Neuronal stem cell (in vitro differentiated cells): ENCODE results near the gene TF.

ENCODE experiments used
- DNase-seq: peaks from one replicate; pipeline ENCODE4 v3.0.0-alpha.2; 2013; ENCODE audit warnings: low spot score
- H2AFZ ChIP-seq: one replicate; pipeline ENCODE4 v1.6.1; 2013; ENCODE audit warnings: mild to moderate bottlenecking, low read length, inconsistent platforms
- H2AK5ac ChIP-seq: 2 replicates; pipeline ENCODE4 v1.6.1; 2013; ENCODE audit warnings: low read depth, mild to moderate bottlenecking, inconsistent platforms, low read length, moderate library complexity, mixed read lengths
- H2BK120ac ChIP-seq: 2 replicates; pipeline ENCODE4 v1.6.1; 2013; ENCODE audit warnings: low read depth, mild to moderate bottlenecking, inconsistent platforms, low read length, moderate library complexity, mixed read lengths
- H2BK12ac ChIP-seq: one replicate; pipeline ENCODE4 v1.6.1; 2013; ENCODE audit warnings: low read length, inconsistent platforms
- H2BK15ac ChIP-seq: 2 replicates; pipeline ENCODE4 v1.6.1; 2013; ENCODE audit warnings: mild to moderate bottlenecking, low read length, inconsistent platforms, mixed read lengths
- H2BK5ac ChIP-seq: one replicate; pipeline ENCODE4 v1.6.1; 2013; ENCODE audit warnings: inconsistent platforms, mild to moderate bottlenecking, low read length, moderate library complexity
- H3K14ac ChIP-seq: one replicate; pipeline ENCODE4 v1.6.1; 2013; ENCODE audit warnings: low read length, inconsistent platforms
- H3K18ac ChIP-seq: 2 replicates; pipeline ENCODE4 v1.6.1; 2013; ENCODE audit warnings: low read length, inconsistent platforms
- H3K23ac ChIP-seq: 2 replicates; pipeline ENCODE4 v1.6.1; 2013; ENCODE audit warnings: low read depth, mild to moderate bottlenecking, mixed read lengths, low read length, inconsistent platforms; ENCODE audit not compliant: poor library complexity
- H3K27ac ChIP-seq: replicated peaks from 3 replicates; pipeline ENCODE4 v1.5.1; 2013; ENCODE audit warnings: low read length, inconsistent platforms
- H3K27me3 ChIP-seq, 3 experiments: 2 replicates each; pipeline ENCODE4 v1.6.1; 2013; ENCODE audit warnings: low read length in 3 of 3, mild to moderate bottlenecking in 2 of 3, inconsistent platforms in 1 of 3, low read depth in 1 of 3, mixed read lengths in 1 of 3, moderate library complexity in 1 of 3; ENCODE audit not compliant: control insufficient read depth in 3 of 3, insufficient read depth in 3 of 3
- H3K36me3 ChIP-seq, 2 donors: replicated peaks in 1 of 2; 2 replicates each; pipeline ENCODE4 v1.6.1; 2013; ENCODE audit warnings: low read length in 2 of 2; ENCODE audit not compliant: control insufficient read depth in 2 of 2, insufficient read depth in 2 of 2
- H3K4ac ChIP-seq: 2 replicates; pipeline ENCODE4 v1.6.1; 2013; ENCODE audit warnings: inconsistent platforms, mild to moderate bottlenecking, low read length, moderate library complexity
- H3K4me1 ChIP-seq, 2 donors: 1 replicate in 1 of 2; 2 replicates in 1 of 2; pipeline ENCODE4 v1.6.1; 2013; ENCODE audit warnings: low read length in 2 of 2, low read depth in 1 of 2; ENCODE audit not compliant: control insufficient read depth in 2 of 2, insufficient read depth in 1 of 2
- H3K4me2 ChIP-seq: one replicate; pipeline ENCODE4 v1.6.1; 2013; ENCODE audit warnings: mild to moderate bottlenecking, low read length, inconsistent platforms; ENCODE audit not compliant: insufficient read depth, poor library complexity, severe bottlenecking
- H3K4me3 ChIP-seq, 2 donors: 2 replicates each; pipeline ENCODE4 v1.5.1; 2013; ENCODE audit warnings: low read length in 2 of 2, mild to moderate bottlenecking in 2 of 2, inconsistent platforms in 1 of 2, moderate library complexity in 1 of 2
- H3K79me1 ChIP-seq: one replicate; pipeline ENCODE4 v1.6.1; 2013; ENCODE audit warnings: low read depth, mild to moderate bottlenecking, inconsistent platforms, low read length, moderate library complexity
- H3K9ac ChIP-seq: one replicate; pipeline ENCODE4 v1.6.1; 2013; ENCODE audit warnings: mild to moderate bottlenecking, low read depth, low read length, inconsistent platforms; ENCODE audit not compliant: poor library complexity
- H3K9me3 ChIP-seq, 2 donors: replicated peaks in 1 of 2; 2 replicates each; pipeline versions ENCODE3 to v1.6.1; 2013; ENCODE audit warnings: low read length in 2 of 2, mild to moderate bottlenecking in 2 of 2, inconsistent platforms in 1 of 2, low read depth in 1 of 2, mixed read lengths in 1 of 2, moderate library complexity in 1 of 2; ENCODE audit not compliant: control insufficient read depth in 2 of 2, insufficient read depth in 1 of 2
- H4K8ac ChIP-seq: one replicate; pipeline ENCODE4 v1.6.1; 2013; ENCODE audit warnings: low read depth, mild to moderate bottlenecking, inconsistent platforms, low read length, moderate library complexity
- H4K91ac ChIP-seq: one replicate; pipeline ENCODE4 v1.6.1; 2013; ENCODE audit warnings: low read length, low read depth, mild to moderate bottlenecking, inconsistent platforms; ENCODE audit not compliant: poor library complexity
- WGBS, 2 donors: extraction: QIAGEN DNeasy Blood & Tissue Kit; methylation state at CpG; one replicate each; pipeline ENCODE4 v1.1.7; 2013; ENCODE audit warnings: missing lambda C conversion rate in 2 of 2, mixed read lengths in 1 of 2; ENCODE audit not compliant: insufficient read length in 2 of 2, insufficient replicate concordance in 1 of 2; ENCODE audit errors: extremely low coverage in 2 of 2; 5-methylcytosine and 5-hydroxymethylcytosine counted together

The TF gene

DNA sequence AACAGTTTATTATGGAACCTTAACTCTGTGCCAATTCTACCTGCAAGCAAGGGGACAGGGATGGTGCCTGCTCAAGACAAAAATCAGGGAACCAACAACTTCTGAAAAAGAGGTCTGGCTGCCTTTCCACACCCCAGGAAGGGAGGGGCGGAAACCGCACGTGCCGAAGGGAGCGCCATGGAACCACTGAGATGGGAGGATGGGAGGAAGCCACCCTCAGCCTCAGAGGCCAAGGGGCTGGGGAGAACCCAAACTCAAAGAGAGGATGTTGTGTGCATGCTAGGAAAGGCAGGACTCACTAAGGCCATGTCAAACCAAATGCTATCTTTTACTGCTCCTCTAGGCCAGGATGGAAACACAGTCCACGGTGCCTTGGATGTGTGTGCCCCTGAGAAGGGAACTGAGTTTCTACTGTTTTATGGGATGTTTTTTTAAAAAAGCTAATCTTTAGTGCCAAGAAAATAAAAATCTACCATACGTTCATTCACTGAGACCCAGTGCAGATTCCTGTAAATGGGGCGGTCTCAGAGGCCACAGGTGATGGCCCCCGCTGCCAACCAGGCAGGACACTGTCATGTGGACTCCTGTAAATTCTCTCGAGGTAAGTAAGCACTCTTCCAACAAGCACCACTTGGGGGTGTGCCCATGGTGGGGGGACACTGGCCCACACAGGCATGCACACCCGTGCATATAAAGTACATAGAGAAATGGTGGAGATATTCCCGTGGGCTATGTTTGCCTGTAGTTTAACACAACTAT, 80.0 kb downstream of the TF start:
- Histone ChIP-seq H3K9ac (no peak overlapping the region), H3K27me3 (peaks cover 0 to 11% (median 0%) of the 10 kb centered on the region in 3 experiments), H3K4me1 (peaks cover 0 to 5% of the 10 kb centered on the region in 2 donors), H2BK15ac (no peak overlapping the region), H3K4ac (no peak overlapping the region), H3K4me3 (peak overlapping the region in 1 of 2 donors; percentile 16), H3K14ac (no peak overlapping the region), H3K27ac (no peak overlapping the region), H3K9me3 (no peaks in the 10 kb centered on the region), H3K4me2 (no peak overlapping the region), H2BK12ac (no peak overlapping the region), H3K18ac (no peak overlapping the region), H4K8ac (no peak overlapping the region), H3K23ac (no peak overlapping the region), H3K36me3 (peaks cover 13 to 24% of the 10 kb centered on the region in 2 donors), H4K91ac (no peak overlapping the region), H2AK5ac (no peak overlapping the region), H3K79me1 (no peaks in the 10 kb centered on the region), H2BK120ac (no peak overlapping the region), H2AFZ (no peak overlapping the region), H2BK5ac (no peak overlapping the region)
- no peak for DNase-seq
- no CpG with 5 or more reads among the region's 12 CpGs for WGBS, 2 donors

DNA sequence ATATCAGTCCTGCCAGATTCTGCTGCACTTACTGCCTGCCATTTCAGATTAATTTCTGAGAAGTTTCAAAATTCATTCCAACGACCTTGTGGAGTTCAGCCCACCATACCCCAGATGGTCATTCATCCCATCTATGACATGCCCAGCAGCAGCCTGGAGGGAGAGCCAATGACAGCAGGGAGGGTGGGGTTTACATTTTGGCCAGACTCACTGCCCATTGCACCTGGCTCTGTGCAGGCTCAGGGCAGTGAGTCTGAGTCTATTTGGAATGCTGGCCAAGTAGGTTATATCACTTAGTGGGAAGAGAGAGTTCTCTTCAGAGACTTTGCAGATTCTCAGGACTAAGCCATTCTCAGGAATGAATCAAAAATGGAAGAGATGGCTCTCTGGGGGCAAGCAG, 80.9 kb downstream of the TF start:
- peaks cover 0 to 15% (median 0%) of the 10 kb centered on the region in 3 experiments for H3K27me3 ChIP-seq
- no peak overlapping the region for H3K18ac ChIP-seq
- H3K4me1 ChIP-seq: no peaks in the 10 kb centered on the region
- H2BK5ac ChIP-seq: no peak overlapping the region
- no peaks in the 10 kb centered on the region for H3K9me3 ChIP-seq
- no peak overlapping the region for H3K23ac ChIP-seq
- no peak overlapping the region for H2BK12ac ChIP-seq
- H2AK5ac ChIP-seq: no peak overlapping the region
- WGBS, 2 donors: no CpG with 5 or more reads among the region's 1 CpG
- H3K14ac ChIP-seq: no peak overlapping the region
- peaks cover 14 to 16% of the 10 kb centered on the region in 2 donors for H3K36me3 ChIP-seq
- no peak overlapping the region for H4K91ac ChIP-seq
- H3K4ac ChIP-seq: no peak overlapping the region
- no peak overlapping the region for H3K27ac ChIP-seq
- H2BK120ac ChIP-seq: no peak overlapping the region
- no peaks in the 10 kb centered on the region for H3K79me1 ChIP-seq
- no peak overlapping the region for H4K8ac ChIP-seq
- H3K4me3 ChIP-seq: no peak overlapping the region
- H3K4me2 ChIP-seq: no peak overlapping the region
- no peak overlapping the region for H2AFZ ChIP-seq
- H2BK15ac ChIP-seq: no peak overlapping the region
- H3K9ac ChIP-seq: no peak overlapping the region
- DNase-seq: no peak

DNA sequence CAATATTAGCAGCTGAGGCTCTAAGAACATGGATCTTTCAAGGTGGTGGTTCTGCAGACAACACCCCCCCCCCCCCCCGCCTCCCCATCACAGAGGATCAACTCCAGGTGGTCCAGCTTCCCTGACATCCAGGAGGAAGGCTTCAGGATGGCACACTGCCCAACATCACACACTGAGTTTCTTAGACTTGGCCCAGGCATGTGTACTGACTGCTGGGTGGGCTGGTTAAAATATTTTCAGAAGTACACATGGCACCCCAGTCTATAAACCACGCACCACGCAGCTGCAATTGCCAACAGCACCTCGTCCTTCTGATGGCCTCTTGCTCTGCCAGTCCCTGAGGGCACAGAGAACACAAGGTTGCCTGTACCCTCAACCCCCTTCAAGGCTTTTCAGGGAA, 81.5 kb downstream of the TF start:
- Histone ChIP-seq H2BK15ac (no peak overlapping the region), H3K27me3 (peaks cover 0 to 15% (median 0%) of the 10 kb centered on the region in 3 experiments), H4K8ac (no peak overlapping the region), H3K23ac (no peak overlapping the region), H3K27ac (no peak overlapping the region), H3K4ac (no peak overlapping the region), H3K4me1 (no peaks in the 10 kb centered on the region), H3K4me3 (no peak overlapping the region), H4K91ac (no peak overlapping the region), H2BK12ac (no peak overlapping the region), H3K79me1 (no peaks in the 10 kb centered on the region), H3K9ac (no peak overlapping the region), H2BK120ac (no peak overlapping the region), H3K18ac (no peak overlapping the region), H3K36me3 (peaks cover 11 to 16% of the 10 kb centered on the region in 2 donors), H2AK5ac (no peak overlapping the region), H2BK5ac (no peak overlapping the region), H3K14ac (no peak overlapping the region), H3K4me2 (no peak overlapping the region), H3K9me3 (no peaks in the 10 kb centered on the region), H2AFZ (no peak overlapping the region)
- DNase-seq: no peak
- no CpG with 5 or more reads among the region's 4 CpGs for WGBS, 2 donors

DNA sequence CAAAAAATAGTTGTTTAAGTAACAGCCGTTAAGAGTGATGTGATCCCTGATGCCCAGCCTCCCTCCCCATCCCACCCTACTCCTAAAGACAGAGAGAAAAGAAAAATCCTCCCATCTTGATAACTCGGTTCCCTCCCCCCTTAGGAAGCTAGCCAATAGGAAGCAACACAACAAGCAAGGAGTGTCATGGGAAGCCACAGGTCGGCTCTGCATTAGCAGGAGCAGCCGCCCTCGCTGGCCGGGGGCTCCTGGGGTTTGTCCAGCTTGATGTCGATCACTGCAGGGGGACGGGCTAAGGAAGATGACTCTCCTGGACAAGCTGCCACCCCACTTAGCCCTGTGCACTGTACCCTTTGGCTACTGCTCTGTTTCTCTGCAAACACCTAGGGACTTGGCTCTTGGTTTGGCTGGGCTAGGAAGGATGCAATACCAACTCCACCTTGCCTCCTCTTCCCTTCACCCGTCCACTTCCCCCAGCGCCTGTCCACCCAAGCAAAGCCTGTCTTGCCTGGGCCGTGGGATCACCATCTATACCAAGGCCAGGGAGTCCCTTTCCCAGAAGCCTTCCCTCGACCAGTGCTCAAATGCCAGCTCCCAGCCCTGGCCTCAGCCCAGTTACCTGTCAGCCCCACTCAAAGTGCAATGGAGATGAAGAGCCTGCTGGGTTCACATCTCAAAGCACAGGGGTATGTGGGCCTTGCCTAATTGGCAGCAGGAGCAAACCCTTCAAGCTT, 82.5 kb downstream of the TF start:
- Histone ChIP-seq H3K27me3 (peaks cover 0 to 15% (median 0%) of the 10 kb centered on the region in 3 experiments), H4K8ac (no peak overlapping the region), H3K4me3 (no peak overlapping the region), H3K27ac (no peak overlapping the region), H3K9ac (no peak overlapping the region), H3K4me1 (no peaks in the 10 kb centered on the region), H4K91ac (no peak overlapping the region), H3K14ac (no peak overlapping the region), H3K4me2 (no peak overlapping the region), H2AK5ac (no peak overlapping the region), H3K79me1 (no peaks in the 10 kb centered on the region), H2BK15ac (no peak overlapping the region), H3K23ac (no peak overlapping the region), H3K18ac (no peak overlapping the region), H2BK5ac (no peak overlapping the region), H3K9me3 (no peaks in the 10 kb centered on the region), H3K4ac (no peak overlapping the region), H2BK120ac (no peak overlapping the region), H3K36me3 (peaks cover 6 to 14% of the 10 kb centered on the region in 2 donors), H2BK12ac (no peak overlapping the region), H2AFZ (no peak overlapping the region)
- WGBS, 2 donors: no CpG with 5 or more reads among the region's 12 CpGs
- no peak for DNase-seq
